Activated CD8-positive, alpha-beta memory T cell treated with anti-CD3 and anti-CD28 coated beads for 36 hours (primary cell): ENCODE results near the gene PARD6B. TPM values are rescaled to one million over a fixed set of nuclear protein-coding genes. Genes with fewer than 3 reads are reported as not detected.
"Not testable (repeated sequence)": the region's sequence is repeated elsewhere in the genome, so short reads cannot be mapped to it uniquely, and the experiment has no call there.

Experiments
- CTCF ChIA-PET: fragments of 350-600 bp; sonication (Branson Sonifier 250); formaldehyde crosslinking; loops from one replicate; lab custom pipeline; 2021; ENCODE audit warnings: antibody characterized with exemption; lab: Charles Lee
- POLR2A ChIA-PET: fragments of 350-600 bp; sonication (Branson Sonifier 250); formaldehyde crosslinking; loops from one replicate; lab custom pipeline; 2021; ENCODE audit warnings: antibody characterized with exemption; lab: Charles Lee
- total RNA-seq, 2 experiments: library from RNA; stranded (reverse); gene quantifications; one replicate each; pipeline ENCODE4 v1.2.3, GENCODE V29; 2021

Gene PARD6B
- total RNA-seq, 2 experiments from 2014 or later = 5.2 to 5.7 TPM

DNA sequence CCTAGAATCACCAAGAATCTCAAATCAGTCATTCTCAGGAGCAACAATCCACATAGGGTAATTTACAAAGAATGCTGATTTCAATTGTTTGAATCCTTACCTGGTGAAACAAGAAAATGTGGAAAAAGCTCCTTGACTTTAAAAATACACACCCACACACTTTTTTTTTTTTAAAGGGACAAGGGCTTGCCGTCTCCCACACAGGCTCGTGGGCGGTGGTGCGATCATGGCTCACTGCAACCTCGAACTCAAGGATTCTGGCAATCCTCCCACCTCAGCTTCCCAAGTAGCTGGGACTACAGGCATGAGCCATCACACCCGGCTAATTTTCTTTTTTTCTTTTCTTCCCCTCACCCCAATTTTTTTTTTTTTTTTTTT, 30.7 kb downstream of the PARD6B start:
- POLR2A ChIA-PET = no interaction called here

DNA sequence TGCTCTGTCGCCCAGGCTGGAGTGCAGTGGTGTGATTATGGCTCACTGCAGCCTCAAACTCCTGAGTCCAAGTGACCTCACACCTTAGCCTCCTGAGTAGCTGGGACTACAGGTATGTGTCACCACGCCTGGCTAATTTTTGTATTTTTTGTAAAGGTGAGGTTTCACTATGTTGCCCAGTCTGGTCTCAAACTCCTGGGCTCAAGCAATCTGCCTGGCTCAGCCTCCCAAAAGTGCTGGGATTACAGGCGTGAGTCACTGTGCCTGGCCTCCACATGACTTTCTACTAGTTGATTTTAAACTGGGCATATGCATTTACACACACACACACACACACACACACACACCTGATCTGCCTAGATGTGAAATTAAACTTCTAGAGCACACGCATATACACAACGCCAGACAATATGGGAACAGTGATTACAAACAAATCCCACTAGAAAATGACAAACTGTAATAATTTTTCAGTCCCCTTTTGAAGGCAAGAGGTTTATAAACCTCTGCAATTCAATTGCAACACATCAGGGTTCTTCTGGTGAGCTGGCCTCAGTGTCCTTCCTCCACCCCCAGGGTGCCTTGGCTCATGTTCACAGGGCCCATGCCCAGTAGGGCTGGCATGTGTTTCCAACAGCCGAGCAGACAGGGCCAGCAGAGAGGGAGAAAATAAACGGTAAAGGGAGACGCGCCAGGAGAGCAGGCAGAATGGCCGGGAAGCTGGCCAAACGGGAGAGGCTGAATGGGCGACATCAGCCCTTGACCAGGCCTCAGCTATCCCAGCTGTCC, 31.2 kb downstream of the PARD6B start:
- CTCF ChIA-PET = interaction anchor here (0.7 kb wide), 1 partner anchor 226 kb away, joined by 3 read pairs; no protein-coding TSS in a partner anchor
- POLR2A ChIA-PET = no interaction called here

More for the DNA sequence above, 30.7 kb downstream of the PARD6B start:
- CTCF ChIA-PET = interaction anchor here (0.7 kb wide), 1 partner anchor 226 kb away, joined by 3 read pairs; no protein-coding TSS in a partner anchor

DNA sequence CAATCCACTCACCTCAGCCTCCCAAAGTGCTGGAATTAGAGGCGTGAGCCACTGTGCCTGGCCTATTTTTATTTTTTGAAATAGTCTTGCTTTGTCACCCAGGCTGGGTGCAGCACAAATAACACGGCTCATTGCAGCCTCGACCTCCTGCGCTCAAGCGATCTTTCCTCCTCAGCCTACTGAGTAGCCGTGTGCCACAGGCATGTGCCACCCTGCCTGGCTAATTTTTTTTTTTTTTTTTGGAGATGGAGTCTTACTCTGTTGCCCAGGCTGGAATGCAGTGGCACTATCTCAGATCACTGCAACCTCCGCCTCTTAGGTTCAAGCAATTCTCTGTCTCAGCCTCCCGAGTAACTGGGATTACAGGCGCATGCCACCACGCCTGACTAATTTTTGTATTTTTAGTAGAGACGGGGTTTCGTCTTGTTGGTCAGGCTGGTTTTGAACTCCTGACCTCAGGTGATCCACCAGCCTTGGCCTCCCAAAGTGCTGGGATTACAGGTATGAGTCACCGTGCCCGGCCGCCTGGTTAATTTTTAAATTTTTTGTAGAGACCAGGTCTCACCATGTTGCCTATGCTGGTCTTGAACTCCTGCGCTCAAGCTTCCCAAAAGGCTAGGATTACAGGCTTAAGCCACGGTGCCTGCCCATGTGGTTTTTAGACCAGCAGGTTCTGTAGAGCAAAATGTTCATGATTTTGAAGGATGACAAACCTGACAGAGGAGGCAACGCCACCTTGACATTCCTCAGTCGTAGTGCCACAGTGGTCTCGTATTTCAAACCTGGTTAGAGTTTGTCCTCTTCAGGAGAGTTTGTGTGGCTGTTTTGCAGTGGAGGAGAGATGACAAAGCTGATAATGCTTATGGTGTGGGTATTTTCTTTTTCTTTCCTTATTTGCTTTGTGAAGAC, 32.4 kb downstream of the PARD6B start:
- CTCF ChIA-PET, POLR2A ChIA-PET: not testable (repeated sequence)

DNA sequence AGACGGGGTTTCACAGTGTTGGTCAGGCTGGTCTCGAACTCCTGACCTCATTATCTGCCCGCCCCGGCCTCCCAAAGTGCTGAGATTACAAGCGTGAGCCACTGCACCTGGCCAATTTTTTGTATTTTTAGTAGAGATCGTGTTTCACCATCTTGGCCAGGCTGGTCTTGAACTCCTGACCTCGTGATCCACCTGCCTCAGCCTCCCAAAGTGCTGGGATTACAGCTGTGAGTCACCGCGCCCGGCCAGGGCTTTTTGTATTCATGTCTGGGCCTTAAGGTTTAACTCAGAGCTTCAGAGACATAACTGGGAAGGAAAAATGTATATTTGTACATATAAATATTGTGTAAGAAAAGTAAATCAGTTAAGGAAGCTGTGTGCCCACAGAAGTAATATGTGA, 33.9 kb downstream of the PARD6B start:
- CTCF ChIA-PET, POLR2A ChIA-PET: not testable (repeated sequence)

DNA sequence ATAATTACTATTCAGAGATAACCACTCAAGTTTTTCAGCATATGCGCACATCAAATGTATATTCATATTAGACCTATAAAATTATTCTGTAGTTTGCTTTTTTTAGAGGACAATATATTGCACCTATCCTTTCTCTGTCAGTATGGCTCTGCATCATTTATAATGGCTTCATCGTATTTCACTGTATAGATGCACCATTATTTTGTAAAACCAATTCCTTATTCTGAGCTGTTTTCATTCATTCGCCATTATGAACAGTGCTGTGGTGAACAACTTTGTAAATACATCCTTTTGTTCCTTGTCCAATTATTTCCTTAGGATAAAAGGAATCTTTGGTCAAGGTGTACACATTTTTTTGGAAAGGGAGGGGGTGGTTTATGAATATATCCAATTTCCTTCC, 34.3 kb downstream of the PARD6B start:
- POLR2A ChIA-PET = no interaction called here
- CTCF ChIA-PET = no interaction called here

DNA sequence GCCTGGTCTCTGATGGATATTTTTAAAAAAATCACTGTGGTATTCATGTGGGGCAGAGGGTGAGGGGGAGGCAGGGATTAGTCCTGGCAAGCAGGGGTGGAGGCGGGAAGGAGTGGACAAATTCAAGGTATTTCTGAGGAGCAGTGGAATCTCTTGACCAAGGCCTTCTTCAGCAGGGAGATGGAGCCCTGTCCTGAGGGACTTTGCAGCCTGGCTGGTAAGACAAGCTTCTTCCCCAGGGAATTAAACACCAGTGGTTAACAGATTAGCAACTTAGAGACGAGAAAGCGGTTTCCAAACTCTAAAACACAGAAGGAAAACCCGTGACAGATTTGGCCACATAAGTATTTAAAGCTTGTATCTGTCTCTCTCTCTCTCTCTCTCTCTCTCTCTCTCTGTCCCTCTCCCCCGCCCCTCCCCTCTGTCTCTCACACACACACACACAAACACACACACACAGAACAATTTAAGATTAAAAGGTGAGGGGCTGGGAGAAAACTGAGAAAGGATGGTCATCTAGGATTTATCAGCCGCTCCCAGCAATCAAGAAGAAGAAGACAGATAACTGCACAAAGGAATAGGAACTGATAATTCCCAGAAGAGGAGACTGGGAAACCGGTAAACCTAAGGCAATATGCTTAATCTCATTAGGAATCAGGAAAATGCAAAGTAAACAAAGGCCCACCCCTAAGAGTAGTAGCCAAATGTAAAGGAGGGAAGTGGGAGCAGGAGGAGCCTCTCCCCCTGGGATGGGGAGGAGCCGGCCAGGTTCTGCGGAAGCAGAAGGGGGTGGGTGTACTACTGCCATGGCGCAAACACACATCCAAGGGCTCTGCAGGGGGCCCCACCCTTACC, 35.8 kb downstream of the PARD6B start:
- CTCF ChIA-PET, POLR2A ChIA-PET: not testable (repeated sequence)

DNA sequence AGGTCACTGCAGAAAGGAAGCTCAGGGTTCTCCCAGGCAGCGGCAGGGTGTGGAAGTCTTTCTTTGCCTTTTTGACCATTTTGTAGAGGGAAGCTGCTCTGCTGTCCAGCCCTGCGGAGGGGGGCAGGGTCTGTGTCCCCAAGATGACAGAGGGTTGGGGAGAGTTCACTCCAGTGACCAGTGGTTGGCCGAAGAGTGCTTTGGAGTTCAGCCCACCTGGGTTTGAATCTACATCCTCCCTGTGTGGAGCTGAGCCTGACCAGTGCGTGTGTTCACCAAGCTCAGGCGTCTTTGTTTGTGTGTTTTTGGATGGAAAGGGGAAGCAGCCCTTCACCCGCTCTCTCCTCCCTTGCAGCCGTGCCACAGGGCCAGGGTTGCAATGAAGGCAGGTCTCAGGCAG, 37.6 kb downstream of the PARD6B start:
- POLR2A ChIA-PET, CTCF ChIA-PET: not testable (repeated sequence)

DNA sequence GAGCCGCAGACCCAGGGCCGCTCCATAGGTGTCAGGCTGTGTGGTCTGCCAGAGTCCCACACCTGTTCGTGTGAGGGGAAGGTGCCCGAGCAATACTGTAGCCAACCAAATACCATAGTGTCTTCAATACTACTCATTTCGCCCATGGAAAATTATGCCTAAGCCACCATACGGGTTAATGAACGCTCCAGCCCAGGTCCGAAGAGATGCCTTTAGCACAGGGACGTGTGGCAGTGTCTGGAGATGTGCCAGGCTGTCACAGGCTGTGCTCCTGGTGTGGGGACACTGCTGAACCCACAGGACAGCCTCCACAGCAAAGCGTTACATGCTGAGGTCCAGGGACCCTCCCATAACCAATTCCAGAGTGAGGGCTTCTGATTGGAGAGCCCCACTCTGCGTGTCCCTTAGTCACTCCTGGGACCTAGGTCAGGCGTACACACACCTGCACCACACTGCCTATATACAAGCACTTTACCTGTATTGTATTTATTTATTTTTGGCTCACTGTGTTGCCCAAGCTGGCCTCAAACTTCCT, 38.2 kb downstream of the PARD6B start:
- POLR2A ChIA-PET = not testable (repeated sequence)

DNA sequence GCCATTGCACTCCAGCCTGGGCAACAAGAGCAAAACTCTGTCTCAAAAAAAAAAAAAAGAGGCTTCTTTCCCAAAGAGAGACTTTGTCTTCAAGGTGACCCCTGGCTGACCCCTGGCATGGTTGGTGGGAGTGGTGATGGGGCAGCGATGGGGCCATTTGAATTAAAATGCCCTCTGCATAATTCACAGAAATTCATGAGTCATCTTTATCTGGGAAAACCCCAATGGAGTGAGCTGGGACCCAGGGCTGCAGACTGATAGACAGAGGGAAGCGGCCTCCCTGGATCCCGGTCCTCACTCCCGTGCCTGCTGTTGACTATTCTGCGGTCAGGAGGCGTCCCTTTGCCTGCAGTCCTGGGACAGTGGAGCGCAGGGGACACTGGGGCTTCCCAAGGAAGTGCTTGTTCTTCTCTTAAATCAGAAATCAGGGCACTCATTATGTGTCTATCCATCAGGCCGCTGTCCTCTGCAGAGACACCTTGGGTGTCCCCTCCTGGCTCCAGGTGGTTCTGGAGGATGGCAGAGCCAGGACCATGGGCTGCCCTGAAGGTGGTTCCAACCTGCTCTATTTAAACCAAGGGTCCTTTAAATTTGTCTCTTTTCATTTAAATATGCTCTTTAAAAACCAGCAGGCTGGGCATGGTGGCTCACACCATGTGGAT, 40.2 kb downstream of the PARD6B start:
- CTCF ChIA-PET = interaction anchor here (1.4 kb wide), 1 partner anchor 22 kb away, joined by 3 read pairs; no protein-coding TSS in a partner anchor
- POLR2A ChIA-PET = interaction anchor here (0.7 kb wide), 1 partner anchor 193 kb away, joined by 4 read pairs; no protein-coding TSS in a partner anchor

More for the DNA sequence above, 38.2 kb downstream of the PARD6B start:
- CTCF ChIA-PET = not testable (repeated sequence)

DNA sequence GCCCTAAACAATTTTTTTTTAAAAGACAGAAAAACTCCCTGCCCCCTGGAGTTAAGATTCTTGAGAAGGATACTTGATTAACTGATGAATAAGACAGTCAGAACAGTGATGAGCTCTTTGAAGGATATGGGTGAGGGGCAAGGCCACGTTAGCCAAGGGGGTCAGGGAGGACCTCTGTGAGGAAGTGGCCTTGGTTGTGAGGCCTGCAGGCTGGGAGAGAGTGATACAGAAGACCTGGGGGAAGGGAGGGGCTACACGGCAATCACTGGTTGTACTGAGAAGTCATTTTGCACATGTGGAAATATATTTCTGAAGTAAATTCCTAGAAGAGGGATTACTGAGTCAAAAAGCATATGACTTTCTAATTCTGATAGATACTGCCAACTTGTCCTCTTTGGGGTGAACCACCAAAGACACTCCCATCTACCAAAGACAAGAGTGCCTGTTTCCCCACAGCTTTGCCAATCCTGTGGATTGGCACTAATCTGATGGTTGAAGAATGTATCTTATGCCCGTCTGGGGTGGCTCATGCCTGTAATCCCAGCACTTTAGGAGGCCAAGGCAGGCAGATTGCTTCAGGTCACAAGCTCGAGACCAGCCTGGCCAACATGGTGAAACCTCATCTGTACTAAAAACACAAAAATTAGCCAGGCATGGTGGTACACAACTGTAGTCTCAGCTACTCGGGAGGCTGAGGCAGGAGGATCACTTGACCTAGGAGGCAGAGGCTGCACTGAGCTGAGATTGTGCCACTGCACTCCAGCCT, 41.2 kb downstream of the PARD6B start:
- ChIA-PET CTCF (interaction anchor here (1.3 to 1.4 kb wide), 2 partner anchors 22 to 23 kb away, joined by 3 read pairs; partner anchors contain the start of gene BCAS4), POLR2A (no interaction called here)

DNA sequence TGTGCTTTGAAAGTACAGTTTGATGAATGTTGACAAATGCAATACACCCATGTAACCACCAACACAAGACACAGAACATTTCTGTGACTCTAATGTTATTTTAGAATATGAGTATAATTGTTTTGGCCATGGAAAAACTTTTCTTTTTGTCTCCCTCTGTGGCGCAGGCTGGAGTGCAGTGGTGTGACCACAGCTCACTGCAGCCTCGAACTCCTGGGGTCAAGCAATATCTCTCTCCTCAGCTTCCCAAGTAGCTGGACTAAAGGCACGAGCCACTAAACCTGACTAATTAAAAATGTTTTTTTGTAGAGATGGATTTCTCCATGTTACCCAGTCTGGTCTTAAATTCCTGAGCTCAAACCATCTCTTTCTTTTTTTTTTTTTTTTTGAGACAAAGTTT, 43.1 kb downstream of the PARD6B start:
- CTCF ChIA-PET = no interaction called here
- POLR2A ChIA-PET = no interaction called here

DNA sequence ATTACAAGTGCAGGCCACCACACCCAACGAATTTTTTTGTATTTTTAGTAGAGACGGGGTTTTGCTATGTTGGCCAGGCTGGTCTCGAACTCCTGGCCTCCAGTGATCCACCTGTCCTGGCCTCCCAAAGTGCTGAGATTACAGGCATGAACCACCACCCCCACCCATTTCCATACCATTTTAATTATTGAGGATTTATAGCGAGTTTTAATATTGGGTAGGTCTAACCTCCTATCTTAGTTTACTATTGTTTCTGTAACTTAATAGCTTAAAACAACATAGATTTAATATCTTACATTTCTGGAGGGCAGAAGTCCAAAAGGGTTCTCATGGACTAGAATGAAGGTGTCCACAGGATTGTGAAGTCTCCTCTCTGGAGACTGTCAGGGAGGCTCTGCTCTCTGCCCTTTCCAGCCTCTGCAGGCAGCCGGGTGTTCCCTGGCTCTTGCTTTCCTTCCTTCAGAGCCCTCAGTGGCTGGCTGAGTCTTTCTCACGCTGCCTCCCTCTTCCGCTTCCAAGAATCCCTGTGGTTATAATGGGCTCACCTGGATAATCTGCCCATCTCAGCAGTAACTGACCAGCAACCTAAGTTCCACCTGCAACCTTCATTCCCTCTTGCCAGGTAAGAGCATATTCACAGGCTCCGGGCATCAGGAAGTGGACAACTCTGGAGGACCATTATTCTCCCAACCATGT, 44.9 kb downstream of the PARD6B start:
- POLR2A ChIA-PET = no interaction called here
- CTCF ChIA-PET = no interaction called here

DNA sequence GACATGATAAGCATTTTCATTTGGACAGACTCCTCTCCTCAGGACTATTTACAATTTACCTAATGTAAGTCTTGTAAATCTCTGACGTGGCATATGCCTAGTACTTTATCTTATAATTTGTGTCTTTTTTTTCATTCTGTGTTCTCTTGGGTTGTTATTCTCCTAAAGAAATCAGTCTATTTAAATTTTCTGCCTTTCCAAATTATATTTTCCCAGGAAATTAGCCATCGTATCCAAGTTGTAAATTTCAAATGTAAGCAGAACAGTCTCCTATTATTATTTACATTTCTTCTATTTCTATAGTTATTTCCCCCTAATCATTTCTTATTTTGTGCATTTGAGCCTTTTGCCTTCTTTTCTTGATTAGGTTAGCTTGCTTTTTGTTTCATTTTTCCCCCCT, 46.0 kb downstream of the PARD6B start:
- CTCF ChIA-PET = no interaction called here
- POLR2A ChIA-PET = no interaction called here

DNA sequence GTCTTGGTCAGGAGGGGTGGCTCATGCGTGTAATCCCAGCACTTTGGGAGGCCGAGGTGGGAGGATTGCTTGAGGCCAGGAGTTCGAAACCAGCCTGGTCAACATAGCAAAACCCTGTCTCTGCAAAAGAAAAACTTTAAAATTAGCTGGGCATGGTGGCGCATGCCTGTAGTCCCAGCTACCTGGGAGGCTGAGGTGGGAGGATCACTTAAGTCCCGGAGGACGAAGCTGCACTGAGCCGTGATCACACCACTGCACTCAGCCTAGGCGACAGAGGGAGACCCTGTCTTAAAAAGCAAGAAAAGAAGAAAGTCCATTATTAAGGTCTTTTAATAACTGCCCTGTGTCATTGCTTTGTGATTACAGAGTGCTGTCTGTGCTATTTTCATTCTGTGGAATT, 47.6 kb downstream of the PARD6B start:
- CTCF ChIA-PET = interaction anchor here (1.4 kb wide), 1 partner anchor 15 kb away, joined by 3 read pairs; no protein-coding TSS in a partner anchor

DNA sequence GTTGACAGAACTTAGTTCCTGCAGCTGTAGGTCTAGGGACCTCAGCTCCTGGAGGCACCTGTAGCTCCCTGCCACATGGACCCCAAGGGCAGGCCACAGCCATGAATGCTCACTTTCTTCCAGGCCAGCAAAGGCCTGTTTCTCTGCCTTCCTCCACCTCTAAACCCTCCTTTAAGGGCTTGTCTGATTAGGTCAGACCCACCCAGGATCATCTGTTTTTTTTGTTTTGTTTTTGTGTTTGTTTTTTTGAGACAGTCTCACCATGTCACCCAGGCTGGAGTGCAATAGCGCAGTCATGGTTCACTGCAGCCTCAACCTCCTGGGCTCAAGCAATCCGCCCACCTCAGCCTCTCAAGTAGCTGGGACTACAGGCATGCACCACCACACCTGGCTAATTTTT, 52.0 kb downstream of the PARD6B start:
- ChIA-PET POLR2A (no interaction called here), CTCF (interaction anchor here (1.0 kb wide), 1 partner anchor 11 kb away, joined by 3 read pairs; the partner anchor contains the start of gene BCAS4)

More for the DNA sequence above, 47.6 kb downstream of the PARD6B start:
- POLR2A ChIA-PET = not testable (repeated sequence)

DNA sequence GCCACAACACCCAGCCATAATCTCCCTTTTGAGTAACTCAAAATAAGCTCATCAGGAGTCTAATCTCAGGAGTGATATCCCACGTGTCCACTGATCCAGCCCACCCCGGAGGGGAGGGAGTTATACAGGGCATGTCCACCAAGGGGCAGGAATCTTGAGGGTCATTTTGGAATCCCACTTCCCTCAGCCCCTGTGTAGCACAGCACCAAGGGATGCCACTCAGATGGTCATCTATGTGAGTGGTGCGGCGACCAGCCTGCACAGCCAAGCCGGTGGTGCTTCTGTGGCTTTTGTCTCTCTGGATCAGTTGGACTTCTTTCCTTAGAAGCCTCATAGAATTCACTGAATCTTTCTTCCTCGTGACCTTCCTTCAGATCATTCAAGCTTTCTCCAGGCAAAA, 52.5 kb downstream of the PARD6B start:
- ChIA-PET CTCF (interaction anchor here (1.0 kb wide), 1 partner anchor 10 kb away, joined by 3 read pairs; the partner anchor contains the start of gene BCAS4), POLR2A (no interaction called here)

DNA sequence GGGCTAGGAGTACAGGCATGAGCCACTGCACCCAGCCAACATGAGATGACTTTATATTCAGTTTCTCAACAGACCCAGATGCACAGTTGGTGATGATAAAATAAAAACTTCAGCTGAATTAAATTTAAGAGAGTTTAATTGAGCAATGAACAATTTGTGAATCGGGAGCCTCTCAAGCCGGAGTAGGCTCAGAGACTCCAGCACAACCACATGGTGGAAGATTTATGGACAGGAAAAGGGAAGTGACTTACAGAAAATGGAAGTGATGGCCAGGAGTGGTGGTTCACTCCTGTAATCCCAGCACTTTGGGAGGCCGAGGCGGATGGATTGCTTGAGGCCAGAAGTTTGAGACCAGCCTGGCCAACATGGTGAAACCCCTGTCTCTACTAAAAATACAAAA, 53.1 kb downstream of the PARD6B start:
- ChIA-PET CTCF (interaction anchor here (1.0 kb wide), 1 partner anchor 10 kb away, joined by 3 read pairs; the partner anchor contains the start of gene BCAS4), POLR2A (no interaction called here)
